GM18526 (cell line): ENCODE results near the gene TCHP.

Experiments
- POLR2A ChIP-seq: IDR thresholded peaks from 3 replicates; pipeline ENCODE4 v1.6.1; 2011; ENCODE audit not compliant: insufficient read length; ENCODE audit errors: extremely low read depth

Gene TCHP

DNA sequence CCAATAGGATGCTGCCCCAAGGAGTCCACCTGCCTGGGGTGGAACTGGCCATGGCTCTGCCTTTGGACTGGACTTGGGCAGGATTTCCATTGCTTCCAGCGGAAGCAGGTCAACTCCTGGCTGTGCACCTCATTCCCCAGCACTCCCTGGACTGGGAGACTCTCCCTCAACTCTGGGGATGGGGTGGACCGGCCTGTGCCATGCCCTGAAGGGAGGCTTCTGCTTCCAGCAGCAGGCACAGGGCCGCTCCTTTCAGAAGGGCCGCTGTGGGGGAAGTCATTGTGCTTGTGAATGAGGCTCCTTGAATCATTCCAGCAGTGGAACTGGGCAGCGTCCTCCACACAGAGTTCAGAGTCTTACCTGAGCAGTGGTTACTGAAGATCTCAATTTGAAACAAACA, 23.0 kb downstream of the TCHP start:
- TF ChIP-seq POLR2A, result no peak

GRCh38 chr12:109923481-109924245, 23.6 kb downstream of the TCHP start:
- no peak for TF ChIP-seq POLR2A

GRCh38 chr12:109925185-109925840, 25.2 kb downstream of the TCHP start:
- TF ChIP-seq POLR2A, result no peak

DNA sequence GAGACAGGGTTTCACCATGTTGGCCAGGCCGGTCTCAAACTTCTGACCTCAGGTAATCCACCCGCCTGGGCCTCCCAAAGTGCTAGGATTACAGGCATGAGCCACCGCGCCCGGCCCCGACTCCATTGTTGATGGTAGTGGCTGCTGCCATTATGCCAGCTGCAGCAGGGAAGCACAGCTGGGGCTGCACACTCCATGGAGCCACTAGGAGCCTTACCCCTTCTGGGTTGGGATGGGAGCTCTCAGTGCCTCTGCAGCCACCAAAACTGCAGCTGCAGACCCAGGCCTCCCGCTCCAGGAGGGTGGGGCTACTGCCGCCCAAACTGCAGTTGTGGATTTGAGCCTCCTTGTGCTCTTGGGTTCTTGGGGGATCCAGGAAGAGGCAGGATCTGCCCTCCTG, 25.9 kb downstream of the TCHP start:
- TF ChIP-seq POLR2A, result no peak

DNA sequence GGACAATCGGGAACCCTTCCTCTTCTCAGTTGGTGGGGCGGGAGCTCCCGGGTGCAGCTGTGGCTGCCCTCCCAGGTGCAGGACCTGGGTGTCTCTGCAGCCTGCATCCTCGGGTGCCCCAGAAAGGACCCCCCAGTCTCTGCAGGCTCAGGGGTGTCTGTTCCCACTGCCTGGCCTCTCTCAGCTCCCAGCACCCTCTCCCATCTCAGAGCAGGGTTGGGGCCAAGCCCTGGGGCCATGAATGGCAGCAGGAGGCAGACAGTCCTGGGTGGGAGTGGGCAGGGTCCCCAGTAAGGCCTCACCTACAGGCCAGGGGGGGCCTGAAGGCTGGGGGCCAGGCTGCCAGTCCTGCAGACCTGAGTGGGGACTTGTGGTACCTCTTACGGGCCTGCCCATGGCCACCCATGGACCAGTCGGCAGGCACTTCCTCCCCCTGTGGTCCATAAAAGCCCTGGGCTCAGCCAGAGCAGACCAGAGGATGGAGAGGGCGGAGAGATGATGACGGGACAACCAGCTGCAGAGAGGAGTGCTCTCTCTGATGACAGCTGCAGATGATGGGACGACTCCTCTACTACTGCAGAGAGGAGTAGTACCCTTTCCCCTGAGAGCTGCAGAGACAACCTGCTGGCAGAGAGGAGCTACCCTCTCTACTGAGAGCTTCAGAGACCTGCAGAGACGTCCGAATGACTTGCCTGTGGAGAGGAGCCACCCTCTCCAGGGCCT, 26.6 kb downstream of the TCHP start:
- TF ChIP-seq POLR2A, result no peak

DNA sequence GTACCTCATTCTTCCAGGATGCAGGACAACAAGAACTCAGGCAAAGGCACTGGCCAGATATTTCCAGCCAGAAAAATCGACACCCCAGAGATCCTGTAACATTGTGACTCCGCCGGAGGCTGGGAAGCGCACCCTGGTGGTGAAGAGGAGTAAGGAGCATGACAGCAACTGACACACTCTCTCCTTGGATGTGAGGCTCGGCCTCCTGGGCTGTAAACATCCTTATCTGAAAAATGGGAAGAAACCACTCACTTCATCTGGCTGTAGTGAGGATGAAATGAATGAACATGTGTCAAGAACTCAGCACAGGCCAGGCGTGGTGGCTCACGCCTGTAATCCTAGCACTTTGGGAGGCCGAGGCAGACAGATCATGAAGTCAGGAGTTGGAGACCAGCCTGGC, 27.5 kb downstream of the TCHP start:
- TF ChIP-seq POLR2A, result no peak

- no peak for TF ChIP-seq POLR2A
Observed at GRCh38 chr12:109928058-109928656, 28.1 kb downstream of the TCHP start.

- no peak for TF ChIP-seq POLR2A
Observed at GRCh38 chr12:109930028-109930800, 30.1 kb downstream of the TCHP start.

- TF ChIP-seq POLR2A, result no peak
Observed at GRCh38 chr12:109931143-109931542, 31.1 kb downstream of the TCHP start.

DNA sequence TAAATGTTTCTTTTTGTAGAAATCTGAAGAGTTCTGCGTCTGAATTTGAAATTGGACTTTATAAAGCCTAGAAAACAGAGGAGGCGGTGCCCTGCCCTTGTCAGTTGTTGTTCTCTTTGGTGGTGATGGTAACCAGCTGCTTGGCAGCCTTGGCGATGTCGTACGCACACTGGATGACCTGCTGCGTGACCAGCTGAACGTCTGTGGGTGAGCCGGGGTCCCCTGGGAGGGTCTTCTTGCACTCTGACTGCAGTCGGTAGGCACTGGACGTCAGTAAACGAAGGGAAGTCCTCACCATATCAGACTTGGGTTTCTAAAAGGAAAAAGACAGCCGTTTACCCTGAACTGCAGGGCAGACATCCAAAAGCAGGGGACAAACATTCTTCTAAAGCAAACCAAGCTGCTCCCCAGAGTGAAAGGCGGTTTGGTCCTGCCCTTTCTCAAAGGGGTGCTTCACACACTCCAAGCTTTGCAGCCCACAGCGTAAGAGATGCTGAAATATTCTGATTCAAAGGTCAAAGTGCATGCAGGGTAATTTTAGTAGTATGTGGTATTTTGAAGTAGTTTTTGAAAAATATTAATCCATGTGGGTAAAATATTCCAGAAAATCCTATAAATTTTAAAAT, 32.9 kb downstream of the TCHP start:
- no peak for TF ChIP-seq POLR2A

GRCh38 chr12:109934026-109934425, 34.0 kb downstream of the TCHP start:
- TF ChIP-seq POLR2A, result no peak

- no peak for TF ChIP-seq POLR2A
Observed at GRCh38 chr12:109937371-109937770, 37.3 kb downstream of the TCHP start.

GRCh38 chr12:109938947-109939346, 38.9 kb downstream of the TCHP start:
- TF ChIP-seq POLR2A, result no peak

GRCh38 chr12:109939504-109939903, 39.4 kb downstream of the TCHP start:
- no peak for TF ChIP-seq POLR2A
